B cell (primary cell): ENCODE measurements around the gene POLD4.

Experiments
- CTCF ChIP-seq: fragments of 200-600 bp; IDR thresholded peaks from one replicate; pipeline ENCODE4 v1.8.0; 2022; ENCODE audit warnings: antibody characterized with exemption, mild to moderate bottlenecking
- EZH2 ChIP-seq: IDR thresholded peaks from 2 replicates; pipeline ENCODE4 v1.6.1; 2012; ENCODE audit warnings: borderline replicate concordance, low read depth, mild to moderate bottlenecking, moderate library complexity, low read length; ENCODE audit not compliant: insufficient read depth, poor library complexity, severe bottlenecking

GRCh38 chr11:67307545-67308001, 45.8 kb downstream of the POLD4 start:
- TF ChIP-seq CTCF = no peak
- TF ChIP-seq EZH2 = no peak
